HG02973 (cell line): ENCODE results near the gene DNM3.
A peak's percentile ranks its signal among the peaks of the same experiment; 100 is the strongest.

Source experiments
- ATAC-seq: cut with Tn5 transposase; IDR thresholded peaks from one replicate; pipeline ENCODE4 v1.9.1; 2021; ENCODE audit warnings: moderate library complexity; ENCODE audit not compliant: unreplicated experiment

Gene DNM3

DNA sequence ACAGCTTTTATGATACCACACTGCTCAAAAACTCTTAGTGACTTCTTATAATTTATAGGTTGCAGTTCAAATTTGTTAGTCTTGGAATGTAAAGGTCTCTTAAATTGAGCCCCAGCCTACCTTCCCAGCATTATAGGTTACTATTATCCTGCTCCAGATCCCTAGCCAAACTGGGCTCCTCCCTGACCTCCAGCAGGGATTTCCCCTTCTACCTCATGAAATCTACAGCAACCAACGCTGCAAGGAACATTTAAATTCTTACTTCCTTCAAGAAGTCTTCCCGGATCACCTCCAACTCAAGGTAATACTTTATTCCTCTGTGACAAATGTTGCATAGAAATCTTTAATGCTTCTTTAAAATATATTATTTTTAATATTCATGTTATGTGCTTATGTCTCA lies 324.1 kb downstream of the DNM3 start:
- no peak for ATAC-seq

DNA sequence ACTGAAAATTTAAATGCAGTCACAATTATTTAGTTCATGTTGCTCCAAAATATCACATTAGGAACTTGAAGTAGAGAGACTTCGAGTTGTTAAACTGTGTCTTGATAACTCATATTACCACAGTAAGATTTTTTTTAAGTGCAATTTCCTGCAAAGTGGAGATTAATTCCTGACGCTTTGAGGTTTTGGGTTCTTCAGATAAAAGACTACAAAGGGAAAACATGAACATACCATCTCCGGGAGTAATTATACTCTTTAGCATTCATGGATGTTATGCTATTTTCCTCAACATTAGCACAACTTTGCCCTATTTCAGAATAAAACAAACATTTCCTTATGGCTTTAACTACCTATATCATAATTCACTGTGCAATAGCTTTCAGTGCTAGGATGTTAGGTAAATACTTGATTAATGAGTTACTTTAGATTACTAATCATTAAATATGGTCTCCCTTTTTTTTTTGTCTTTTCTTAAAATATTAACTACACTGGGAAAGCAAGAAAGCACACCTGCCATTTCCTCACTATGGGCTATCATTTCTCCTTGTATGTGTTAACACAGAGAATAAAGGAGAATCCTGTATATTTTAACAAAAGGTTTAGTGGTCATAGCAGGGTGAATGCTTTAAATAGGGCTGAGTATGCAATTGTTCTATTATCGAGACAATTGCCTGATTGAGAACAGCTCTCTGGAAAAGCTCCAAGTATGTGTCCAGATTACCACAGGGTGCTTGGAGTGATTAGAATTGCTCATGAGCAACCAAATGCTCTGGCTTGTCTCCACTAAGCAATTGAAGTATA lies 326.7 kb downstream of the DNM3 start:
- ATAC-seq, result no peak

- no peak for ATAC-seq
Observed at GRCh38 chr1:172168597-172168872, 327.2 kb downstream of the DNM3 start.

- no peak for ATAC-seq
Observed at GRCh38 chr1:172169836-172170235, 328.5 kb downstream of the DNM3 start.

GRCh38 chr1:172172352-172172831 lies 331.1 kb downstream of the DNM3 start:
- no peak for ATAC-seq

DNA sequence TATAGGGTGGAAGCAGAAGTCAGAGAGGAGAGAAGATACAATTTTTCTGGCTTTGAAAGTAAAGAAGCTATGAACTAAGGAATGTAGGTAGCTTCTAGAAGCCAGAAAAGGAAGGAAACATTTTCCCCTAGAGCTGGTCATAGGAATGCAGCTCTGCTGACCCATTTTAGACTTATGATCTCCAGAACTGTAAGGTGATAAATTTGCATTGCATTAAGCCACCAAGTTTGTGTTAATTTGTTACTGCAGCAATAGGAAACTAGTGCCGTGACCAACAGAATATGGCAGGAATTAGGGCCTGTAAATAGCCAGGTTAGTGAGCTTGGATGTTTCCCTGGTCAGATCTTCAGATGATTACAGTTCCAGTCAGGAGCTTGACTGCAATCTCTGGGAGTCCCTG lies 334.9 kb downstream of the DNM3 start:
- ATAC-seq, result no peak

DNA sequence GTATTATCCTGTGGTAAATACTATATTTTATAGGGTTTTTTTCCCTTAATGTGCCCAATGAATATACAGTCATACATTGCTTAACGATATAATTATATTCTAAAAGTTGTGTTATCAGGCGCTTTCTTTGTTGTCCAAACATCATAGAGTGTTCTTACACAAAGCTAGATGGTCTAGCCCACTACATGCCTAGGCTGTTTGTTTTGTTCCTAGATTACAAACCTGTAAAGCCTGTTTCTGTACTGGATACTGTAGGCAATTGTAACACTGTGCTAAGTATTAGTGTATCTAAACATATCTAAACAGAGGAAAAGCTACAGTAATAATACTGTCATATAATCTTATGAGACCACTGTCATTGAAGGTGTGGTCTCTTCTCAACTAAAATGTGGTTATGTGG lies 336.6 kb downstream of the DNM3 start:
- no peak for ATAC-seq

GRCh38 chr1:172178886-172179285 lies 337.6 kb downstream of the DNM3 start:
- ATAC-seq, result no peak

DNA sequence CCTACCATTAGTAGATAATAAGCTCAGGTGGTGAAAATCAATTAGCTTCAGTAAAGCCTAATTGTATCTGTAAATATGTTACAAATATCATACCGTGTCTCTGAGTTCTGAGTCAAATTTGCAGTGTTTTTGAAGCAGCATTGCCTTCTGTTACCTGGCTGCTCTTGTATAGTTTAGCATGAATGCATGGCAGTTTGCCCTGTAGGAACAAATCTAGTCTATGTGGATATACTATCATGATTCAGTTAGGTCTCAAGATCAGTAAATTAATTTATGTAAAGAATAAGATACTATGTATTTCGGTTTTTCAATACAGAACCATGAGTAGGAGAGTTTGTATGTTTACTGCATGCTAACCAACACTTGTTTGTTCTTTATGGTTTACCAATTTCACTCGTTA lies 338.6 kb downstream of the DNM3 start:
- ATAC-seq, result no peak

GRCh38 chr1:172180501-172181285 lies 339.4 kb downstream of the DNM3 start:
- ATAC-seq, result peak; percentile 54

GRCh38 chr1:172184506-172185191 lies 343.4 kb downstream of the DNM3 start:
- ATAC-seq, result no peak

- ATAC-seq, result peak; percentile 58
Observed at GRCh38 chr1:172185211-172185610, 343.9 kb downstream of the DNM3 start.

DNA sequence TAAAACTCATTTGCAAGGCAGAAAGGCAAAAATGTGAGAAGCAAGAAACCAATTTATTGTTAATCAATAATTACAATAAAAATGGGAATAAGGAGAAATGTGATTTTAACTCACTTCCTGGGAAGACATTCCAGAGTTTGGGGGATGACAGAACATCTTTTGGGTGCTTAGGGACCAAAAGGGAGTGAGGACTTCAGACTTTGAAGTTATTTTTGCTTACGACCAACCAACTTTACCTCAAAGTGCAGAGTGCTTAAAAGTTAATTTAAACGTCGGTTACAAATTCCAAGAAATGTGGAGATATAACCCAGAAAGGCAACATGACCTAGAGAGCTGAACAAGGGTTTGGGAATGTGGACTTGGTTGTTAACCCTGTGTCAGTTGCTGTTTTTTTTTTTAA lies 344.7 kb downstream of the DNM3 start:
- ATAC-seq, result no peak

- ATAC-seq, result no peak
Observed at GRCh38 chr1:172201572-172201971, 360.3 kb downstream of the DNM3 start.

DNA sequence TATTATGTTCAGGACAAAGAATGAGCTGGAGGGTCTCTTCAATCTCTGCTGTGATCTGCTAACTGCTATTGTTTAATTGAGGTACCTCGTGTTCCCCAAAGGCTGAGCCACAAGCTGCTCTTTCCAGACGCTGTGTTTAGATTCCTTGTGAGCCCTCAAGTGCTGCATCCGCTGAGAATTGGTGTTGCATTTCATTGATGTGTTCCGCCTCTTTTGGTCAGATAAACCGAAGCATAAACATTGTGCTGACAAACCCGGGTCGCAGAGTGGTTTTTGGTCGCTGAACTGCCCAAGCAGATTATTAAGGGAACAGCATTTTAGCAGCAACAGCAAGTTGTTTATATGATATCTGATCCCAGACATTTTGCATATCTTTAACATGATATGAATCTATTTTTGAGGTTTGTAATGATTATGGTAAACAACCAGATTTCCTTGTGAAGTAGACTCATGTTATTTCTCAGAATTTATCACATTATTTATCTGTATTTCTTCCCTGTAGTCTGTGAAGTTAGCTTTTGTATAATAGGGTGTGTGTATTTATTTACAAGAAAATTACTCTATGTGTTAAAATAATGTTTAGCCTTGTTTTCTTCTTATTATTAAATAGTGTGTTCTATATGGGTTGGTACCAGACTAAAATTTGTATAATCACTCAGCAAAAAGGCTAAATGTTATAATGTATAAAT lies 362.0 kb downstream of the DNM3 start:
- no peak for ATAC-seq

- ATAC-seq, result no peak
Observed at GRCh38 chr1:172203902-172204301, 362.6 kb downstream of the DNM3 start.

DNA sequence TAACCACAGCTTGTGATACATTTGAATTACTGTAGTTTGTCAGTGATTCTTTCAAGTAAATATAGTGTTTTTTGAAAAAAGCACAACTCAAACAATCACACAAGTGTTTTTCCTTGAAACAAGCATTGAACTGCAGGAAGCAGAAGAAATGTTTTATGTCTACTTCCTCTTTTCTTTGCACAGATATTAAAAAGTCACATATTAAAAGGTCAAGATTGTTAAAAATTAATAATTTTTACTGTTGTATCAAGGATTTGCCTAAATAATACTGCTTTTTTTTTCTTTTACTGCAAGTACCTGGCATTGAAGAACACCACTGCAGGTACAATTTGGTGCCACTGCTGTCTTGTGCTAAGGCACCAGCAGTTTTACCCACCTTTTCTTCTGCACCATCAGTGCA lies 365.0 kb downstream of the DNM3 start:
- no peak for ATAC-seq

GRCh38 chr1:172208635-172209034 lies 367.3 kb downstream of the DNM3 start:
- ATAC-seq, result no peak

DNA sequence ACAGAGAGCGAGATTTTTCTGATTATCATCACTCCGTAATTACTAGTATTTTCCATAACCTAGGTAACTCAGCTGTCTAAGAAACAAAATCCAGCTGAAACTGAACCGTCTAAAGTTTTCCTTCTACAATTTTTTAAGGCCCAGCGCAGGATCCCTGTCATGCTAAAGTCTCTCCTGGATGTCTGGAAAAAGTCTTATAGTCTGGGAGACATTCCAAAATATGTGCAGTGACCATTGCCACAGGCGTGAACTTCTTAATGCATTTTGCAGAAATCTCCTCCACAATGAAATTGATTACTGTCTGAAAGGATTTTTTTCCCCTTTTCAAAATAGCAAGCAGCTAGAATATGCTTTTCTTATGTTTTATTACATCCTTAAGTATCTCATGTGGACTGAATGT lies 369.9 kb downstream of the DNM3 start:
- ATAC-seq, result no peak

DNA sequence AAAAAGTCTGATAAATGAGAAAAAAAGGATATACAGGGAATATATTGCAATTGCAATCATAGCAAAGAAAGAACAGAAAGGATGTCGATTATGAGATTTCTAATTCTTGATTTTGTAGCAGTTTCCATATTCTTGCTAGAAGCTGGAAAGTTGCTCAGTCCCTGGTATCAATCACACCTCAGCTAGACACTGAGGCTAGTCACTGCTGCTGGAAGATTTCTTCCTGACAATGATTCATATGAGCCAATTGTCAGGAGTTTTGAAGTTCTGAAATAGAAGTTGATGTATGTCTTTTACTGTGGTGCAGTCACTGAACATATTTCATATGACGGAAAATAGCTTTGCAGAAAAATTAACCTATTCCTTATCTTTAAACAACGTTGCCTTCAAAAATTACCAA lies 370.8 kb downstream of the DNM3 start:
- no peak for ATAC-seq

DNA sequence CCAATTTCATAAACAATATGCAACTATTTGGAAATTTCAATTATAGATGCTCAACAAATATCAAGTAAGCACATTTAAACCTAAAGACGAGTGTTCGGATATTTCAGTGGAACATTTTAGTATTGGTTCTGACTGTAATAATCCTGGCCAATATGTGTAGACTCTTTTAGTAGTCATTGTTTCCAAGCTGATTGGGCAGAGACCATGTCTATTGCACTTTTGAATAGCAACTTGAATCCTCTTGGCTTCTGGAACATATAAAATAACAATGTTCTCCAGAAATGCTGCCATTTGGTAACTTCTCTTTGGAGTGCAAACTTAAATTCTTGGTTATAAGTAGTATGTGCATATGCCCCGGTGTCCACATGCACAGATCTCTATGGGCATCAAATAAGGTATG lies 373.7 kb downstream of the DNM3 start:
- ATAC-seq, result no peak
